ENCODE data around the gene ABCA3. TPM values are rescaled to one million over a fixed set of nuclear protein-coding genes. Genes with fewer than 3 reads are reported as not detected.
"Not testable (repeated sequence)": the region's sequence is repeated elsewhere in the genome, so short reads cannot be mapped to it uniquely, and the experiment has no call there.

ABCA3 gene
- total and polyA plus RNA-seq, 4 donors, result 197 to 607 (median 411) TPM

GRCh38 chr16:2244301-2244700 is 96.2 kb downstream of the ABCA3 start:
- no peak for DNase-seq
- Histone ChIP-seq H3K36me3 (ENCODE audit: control insufficient read depth in 4 of 4, insufficient read depth in 4 of 4, low read length in 4 of 4) (peaks cover 7 to 43% (median 22%) of the 10 kb centered on the region in 4 donors), H3K4me1 (ENCODE audit: control insufficient read depth in 5 of 5, insufficient read depth in 5 of 5, low read length in 5 of 5) (peaks cover 0 to 3% (median 0%) of the 10 kb centered on the region in 5 donors), H3K9ac (ENCODE audit: insufficient read depth in 1 of 2, low read length in 2 of 2) (no peak overlapping the region), H3K27me3 (ENCODE audit: control insufficient read depth in 3 of 3, insufficient read depth in 3 of 3, low read length in 2 of 3) (no peaks in the 10 kb centered on the region), H3K27ac (ENCODE audit: low read depth in 1 of 2, low read length in 1 of 2) (no peak overlapping the region), H3K4me3 (no peak overlapping the region), H3K9me3 (ENCODE audit: control insufficient read depth in 4 of 4, insufficient read depth in 3 of 4, low read length in 3 of 4) (no peaks in the 10 kb centered on the region)
- no peak for TF ChIP-seq CTCF (IDR thresholded peaks at IDR 0.05; ENCODE audit: control extremely low read depth, extremely low read depth)
- WGBS, 2 donors, result 85 to 91% methylated on average over 17 of the region's 17 CpGs
- ATAC-seq (ENCODE audit: insufficient read depth, low FRiP score), result no peak

- no peak for TF ChIP-seq CTCF (IDR thresholded peaks at IDR 0.05; ENCODE audit: control extremely low read depth, extremely low read depth)
- Histone ChIP-seq H3K27me3 (ENCODE audit: control insufficient read depth in 3 of 3, insufficient read depth in 3 of 3, low read length in 2 of 3) (no peaks in the 10 kb centered on the region), H3K4me1 (ENCODE audit: control insufficient read depth in 5 of 5, insufficient read depth in 5 of 5, low read length in 5 of 5) (peaks cover 0 to 3% (median 0%) of the 10 kb centered on the region in 5 donors), H3K36me3 (ENCODE audit: control insufficient read depth in 4 of 4, insufficient read depth in 4 of 4, low read length in 4 of 4) (peaks cover 6 to 44% (median 22%) of the 10 kb centered on the region in 4 donors), H3K4me3 (no peak overlapping the region), H3K9me3 (ENCODE audit: control insufficient read depth in 4 of 4, insufficient read depth in 3 of 4, low read length in 3 of 4) (no peaks in the 10 kb centered on the region), H3K27ac (ENCODE audit: low read depth in 1 of 2, low read length in 1 of 2) (no peak overlapping the region), H3K9ac (ENCODE audit: insufficient read depth in 1 of 2, low read length in 2 of 2) (no peak overlapping the region)
- WGBS, 2 donors, result 93 to 95% methylated on average over 11 of the region's 11 CpGs
- DNase-seq (no peak), ATAC-seq (ENCODE audit: insufficient read depth, low FRiP score) (no peak)
These were observed 96.7 kb downstream of the ABCA3 start for GRCh38 chr16:2243781-2244180.

- peaks cover 6 to 44% (median 22%) of the 10 kb centered on the region in 4 donors for H3K36me3 ChIP-seq (ENCODE audit: control insufficient read depth in 4 of 4, insufficient read depth in 4 of 4, low read length in 4 of 4)
- H3K9ac ChIP-seq (ENCODE audit: insufficient read depth in 1 of 2, low read length in 2 of 2), result no peak overlapping the region
- ATAC-seq (ENCODE audit: insufficient read depth, low FRiP score), result no peak
- DNase-seq, result no peak
- WGBS, 2 donors, result 97 to 98% methylated on average over 19 of the region's 19 CpGs
- no peak overlapping the region for H3K4me3 ChIP-seq
- peaks cover 0 to 2% (median 0%) of the 10 kb centered on the region in 5 donors for H3K4me1 ChIP-seq (ENCODE audit: control insufficient read depth in 5 of 5, insufficient read depth in 5 of 5, low read length in 5 of 5)
- H3K9me3 ChIP-seq (ENCODE audit: control insufficient read depth in 4 of 4, insufficient read depth in 3 of 4, low read length in 3 of 4), result no peaks in the 10 kb centered on the region
- no peak overlapping the region for H3K27ac ChIP-seq (ENCODE audit: low read depth in 1 of 2, low read length in 1 of 2)
- no peak for TF ChIP-seq CTCF (IDR thresholded peaks at IDR 0.05; ENCODE audit: control extremely low read depth, extremely low read depth)
- no peaks in the 10 kb centered on the region for H3K27me3 ChIP-seq (ENCODE audit: control insufficient read depth in 3 of 3, insufficient read depth in 3 of 3, low read length in 2 of 3)
These were observed 97.4 kb downstream of the ABCA3 start for GRCh38 chr16:2243031-2243528.

- Histone ChIP-seq H3K4me1 (ENCODE audit: control insufficient read depth in 5 of 5, insufficient read depth in 5 of 5, low read length in 5 of 5) (peaks cover 0 to 2% (median 0%) of the 10 kb centered on the region in 5 donors), H3K9ac (ENCODE audit: insufficient read depth in 1 of 2, low read length in 2 of 2) (no peak overlapping the region), H3K27ac (ENCODE audit: low read depth in 1 of 2, low read length in 1 of 2) (no peak overlapping the region), H3K4me3 (no peak overlapping the region), H3K27me3 (ENCODE audit: control insufficient read depth in 3 of 3, insufficient read depth in 3 of 3, low read length in 2 of 3) (peaks cover 0 to 4% (median 0%) of the 10 kb centered on the region in 3 donors), H3K36me3 (ENCODE audit: control insufficient read depth in 4 of 4, insufficient read depth in 4 of 4, low read length in 4 of 4) (peaks cover 6 to 44% (median 22%) of the 10 kb centered on the region in 4 donors), H3K9me3 (ENCODE audit: control insufficient read depth in 4 of 4, insufficient read depth in 3 of 4, low read length in 3 of 4) (no peaks in the 10 kb centered on the region)
- ATAC-seq (ENCODE audit: insufficient read depth, low FRiP score) (no peak), DNase-seq (no peak)
- 74 to 86% methylated on average over 9 to 11 of the region's 11 CpGs for WGBS, 2 donors
- TF ChIP-seq CTCF (IDR thresholded peaks at IDR 0.05; ENCODE audit: control extremely low read depth, extremely low read depth), result no peak
These were observed 97.9 kb downstream of the ABCA3 start for GRCh38 chr16:2242598-2242997.

GRCh38 chr16:2240331-2240730 is 100.2 kb downstream of the ABCA3 start:
- not testable (repeated sequence) for ATAC-seq (ENCODE audit: insufficient read depth, low FRiP score); H3K9me3 ChIP-seq (ENCODE audit: control insufficient read depth in 4 of 4, insufficient read depth in 3 of 4, low read length in 3 of 4); H3K4me3 ChIP-seq; H3K27ac ChIP-seq (ENCODE audit: low read depth in 1 of 2, low read length in 1 of 2); DNase-seq; H3K9ac ChIP-seq (ENCODE audit: insufficient read depth in 1 of 2, low read length in 2 of 2)
- Histone ChIP-seq H3K4me1 (ENCODE audit: control insufficient read depth in 5 of 5, insufficient read depth in 5 of 5, low read length in 5 of 5) (peaks cover 0 to 14% (median 7%) of the 10 kb centered on the region in 5 donors), H3K36me3 (ENCODE audit: control insufficient read depth in 4 of 4, insufficient read depth in 4 of 4, low read length in 4 of 4) (peaks cover 2 to 39% (median 18%) of the 10 kb centered on the region in 4 donors), H3K27me3 (ENCODE audit: control insufficient read depth in 3 of 3, insufficient read depth in 3 of 3, low read length in 2 of 3) (peaks cover 0 to 23% (median 4%) of the 10 kb centered on the region in 3 donors)
- WGBS, 2 donors, result 86 to 91% methylated on average over 9 of the region's 9 CpGs

Measured in lung (tissue), 12 donors.